RWPE2 (cell line): ENCODE measurements around the gene SLC25A21.

ENCODE experiments used
- ATAC-seq: fragments of 200-7000 bp; cut with Tn5 transposase; 3 replicates; pipeline ENCODE4 v1.9.1; 2021; ENCODE audit warnings: low read depth
- DNase-seq: peaks from one replicate; pipeline ENCODE4 v3.0.0-alpha.2; 2020; ENCODE audit warnings: low spot score
- H3K27ac ChIP-seq: fragments of 450-650 bp; 2 replicates; pipeline ENCODE4 v1.5.1; 2017; ENCODE audit warnings: mild to moderate bottlenecking; ENCODE audit not compliant: poor library complexity, severe bottlenecking
- H3K27me3 ChIP-seq: fragments of 250-450 bp; sonication (Bioruptor Pico); 2 replicates; pipeline ENCODE4 v1.5.1; 2021; ENCODE audit warnings: mild to moderate bottlenecking, moderate library complexity; ENCODE audit not compliant: insufficient read depth, poor library complexity, severe bottlenecking
- H3K36me3 ChIP-seq: fragments of 250-450 bp; sonication (Bioruptor Pico); 2 replicates; pipeline ENCODE4 v1.5.1; 2020; ENCODE audit warnings: low read depth, mild to moderate bottlenecking, moderate library complexity
- H3K4me1 ChIP-seq: fragments of 250-450 bp; sonication (Bioruptor Pico); 2 replicates; pipeline ENCODE4 v1.5.1; 2021; ENCODE audit warnings: mild to moderate bottlenecking, moderate library complexity; ENCODE audit not compliant: insufficient read depth, poor library complexity, severe bottlenecking
- H3K4me3 ChIP-seq: fragments of 250-450 bp; sonication (Bioruptor Pico); 2 replicates; pipeline ENCODE4 v1.5.1; 2021; ENCODE audit warnings: mild to moderate bottlenecking, moderate library complexity; ENCODE audit not compliant: severe bottlenecking
- H3K9me3 ChIP-seq: fragments of 250-450 bp; sonication (Bioruptor Pico); 2 replicates; pipeline ENCODE4 v1.5.1; 2021; ENCODE audit warnings: mild to moderate bottlenecking, moderate library complexity; ENCODE audit not compliant: severe bottlenecking
- CTCF ChIP-seq: fragments of 450-650 bp; IDR thresholded peaks from one replicate; pipeline ENCODE4 v1.5.1; 2017; ENCODE audit warnings: mild to moderate bottlenecking, moderate library complexity; ENCODE audit not compliant: poor library complexity, severe bottlenecking

Gene SLC25A21

GRCh38 chr14:37114002-37114401 lies 58.4 kb downstream of the SLC25A21 start:
- H3K27ac ChIP-seq: peak overlapping the region; percentile 94
- H3K4me3 ChIP-seq: no peak overlapping the region
- ATAC-seq (peak; percentile 74), DNase-seq (no peak)
- TF ChIP-seq CTCF: no peak
- H3K36me3 ChIP-seq: no peaks in the 10 kb centered on the region
- H3K27me3 ChIP-seq: no peaks in the 10 kb centered on the region
- H3K4me1 ChIP-seq: peaks cover 48% of the 10 kb centered on the region
- no peaks in the 10 kb centered on the region for H3K9me3 ChIP-seq

- Histone ChIP-seq H3K27ac (no peak overlapping the region), H3K4me3 (no peak overlapping the region), H3K27me3 (no peaks in the 10 kb centered on the region), H3K36me3 (no peaks in the 10 kb centered on the region), H3K4me1 (no peaks in the 10 kb centered on the region), H3K9me3 (no peaks in the 10 kb centered on the region)
- DNase-seq: no peak
- no peak for TF ChIP-seq CTCF
- no peak for ATAC-seq
Measured at GRCh38 chr14:37098132-37098531, 74.3 kb downstream of the SLC25A21 start.

GRCh38 chr14:37094502-37094901 lies 77.9 kb downstream of the SLC25A21 start:
- Histone ChIP-seq H3K36me3 (no peaks in the 10 kb centered on the region), H3K27me3 (no peaks in the 10 kb centered on the region), H3K9me3 (no peaks in the 10 kb centered on the region), H3K4me3 (no peak overlapping the region), H3K4me1 (no peaks in the 10 kb centered on the region), H3K27ac (no peak overlapping the region)
- DNase-seq (no peak), ATAC-seq (no peak)
- TF ChIP-seq CTCF: no peak

- H3K9me3 ChIP-seq: no peaks in the 10 kb centered on the region
- H3K27me3 ChIP-seq: no peaks in the 10 kb centered on the region
- no peak for DNase-seq
- no peak overlapping the region for H3K27ac ChIP-seq
- no peaks in the 10 kb centered on the region for H3K36me3 ChIP-seq
- no peaks in the 10 kb centered on the region for H3K4me1 ChIP-seq
- ATAC-seq: no peak
- no peak for TF ChIP-seq CTCF
- H3K4me3 ChIP-seq: no peak overlapping the region
Measured at GRCh38 chr14:37093364-37093763, 79.0 kb downstream of the SLC25A21 start.

- no peaks in the 10 kb centered on the region for H3K4me1 ChIP-seq
- no peak for TF ChIP-seq CTCF
- no peak for ATAC-seq
- no peak overlapping the region for H3K4me3 ChIP-seq
- no peak overlapping the region for H3K27ac ChIP-seq
- no peaks in the 10 kb centered on the region for H3K9me3 ChIP-seq
- H3K27me3 ChIP-seq: no peaks in the 10 kb centered on the region
- no peaks in the 10 kb centered on the region for H3K36me3 ChIP-seq
- DNase-seq: no peak
Measured at GRCh38 chr14:37091651-37092050, 80.8 kb downstream of the SLC25A21 start.
